Testis (tissue), 2 donors: ENCODE measurements around the gene PPM1K.

Experiments
- POLR2A ChIP-seq: fragments of 450-650 bp; IDR thresholded peaks from one replicate; pipeline ENCODE4 v1.6.1; 2017; ENCODE audit warnings: antibody characterized with exemption, mild to moderate bottlenecking, moderate library complexity
- TF ChIP-seq, protein P1 (sequence below), 3 experiments: fragments of 450-650 bp in 2 of 3; fragments of 200-600 bp in 1 of 3; sonication (generic) in 1 of 3; IDR thresholded peaks; one replicate each; pipeline ENCODE4 v1.5.1; 2016 to 2019; ENCODE audit warnings: antibody characterized with exemption in 3 of 3, mild to moderate bottlenecking in 2 of 3, moderate library complexity in 1 of 3

DNA sequence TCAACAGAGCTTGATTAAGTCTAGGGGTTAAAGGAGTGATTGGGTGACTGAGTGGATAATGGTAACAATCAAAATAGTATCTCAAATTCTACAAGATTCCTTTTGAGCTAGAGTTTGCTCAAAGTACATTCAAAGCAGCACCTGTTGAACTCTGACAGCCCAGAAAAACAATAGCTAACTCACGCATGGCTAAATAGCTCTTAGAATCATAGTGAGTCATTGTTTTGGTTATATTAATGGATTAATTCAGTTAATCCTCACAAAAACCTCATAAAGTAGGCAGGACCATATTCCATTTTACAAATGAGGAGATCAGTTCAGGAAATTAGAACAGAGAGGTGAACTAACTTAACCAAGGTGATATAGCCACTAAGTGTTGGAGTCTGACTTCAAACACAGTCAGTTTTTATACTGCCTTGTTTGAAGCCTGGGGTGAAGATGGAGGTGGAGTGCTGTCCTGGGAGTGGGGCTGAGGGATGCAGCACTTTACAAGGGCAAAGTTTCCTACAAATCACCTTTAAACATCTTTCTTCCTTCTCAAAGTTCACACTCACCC, 35.9 kb upstream of the PPM1K start:
- TF ChIP-seq, protein P1, sequence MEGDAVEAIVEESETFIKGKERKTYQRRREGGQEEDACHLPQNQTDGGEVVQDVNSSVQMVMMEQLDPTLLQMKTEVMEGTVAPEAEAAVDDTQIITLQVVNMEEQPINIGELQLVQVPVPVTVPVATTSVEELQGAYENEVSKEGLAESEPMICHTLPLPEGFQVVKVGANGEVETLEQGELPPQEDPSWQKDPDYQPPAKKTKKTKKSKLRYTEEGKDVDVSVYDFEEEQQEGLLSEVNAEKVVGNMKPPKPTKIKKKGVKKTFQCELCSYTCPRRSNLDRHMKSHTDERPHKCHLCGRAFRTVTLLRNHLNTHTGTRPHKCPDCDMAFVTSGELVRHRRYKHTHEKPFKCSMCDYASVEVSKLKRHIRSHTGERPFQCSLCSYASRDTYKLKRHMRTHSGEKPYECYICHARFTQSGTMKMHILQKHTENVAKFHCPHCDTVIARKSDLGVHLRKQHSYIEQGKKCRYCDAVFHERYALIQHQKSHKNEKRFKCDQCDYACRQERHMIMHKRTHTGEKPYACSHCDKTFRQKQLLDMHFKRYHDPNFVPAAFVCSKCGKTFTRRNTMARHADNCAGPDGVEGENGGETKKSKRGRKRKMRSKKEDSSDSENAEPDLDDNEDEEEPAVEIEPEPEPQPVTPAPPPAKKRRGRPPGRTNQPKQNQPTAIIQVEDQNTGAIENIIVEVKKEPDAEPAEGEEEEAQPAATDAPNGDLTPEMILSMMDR (IDR thresholded peaks at IDR 0.05): no peak
- TF ChIP-seq POLR2A: no peak
